Left kidney (tissue), 2 donors: Measurements from ENCODE around the gene KAT7. TPM values are rescaled to one million over a fixed set of nuclear protein-coding genes. Genes with fewer than 3 reads are reported as not detected.
"Not testable (repeated sequence)": the region's sequence is repeated elsewhere in the genome, so short reads cannot be mapped to it uniquely, and the experiment has no call there.

Source experiments
- DNase-seq: peaks from one replicate; pipeline ENCODE4 v3.0.0-alpha.2; 2013
- polyA plus RNA-seq: library from polyadenylated mRNA; unstranded; fragments of 120-200 nt; gene quantifications from one replicate; pipeline ENCODE4 v1.2.1, GENCODE V29; 2013; ENCODE audit not compliant: insufficient read length

Gene KAT7
- polyA plus RNA-seq, 1 donor: 58.3 TPM

- no peak for DNase-seq
Measured at GRCh38 chr17:49798182-49798581, 9.7 kb downstream of the KAT7 start.

GRCh38 chr17:49798738-49799137 is 10.3 kb downstream of the KAT7 start:
- no peak for DNase-seq

- DNase-seq: no peak
Measured at GRCh38 chr17:49809056-49809455, 20.6 kb downstream of the KAT7 start.

GRCh38 chr17:49814781-49815529 is 26.5 kb downstream of the KAT7 start:
- DNase-seq: no peak

GRCh38 chr17:49815761-49816281 is 27.3 kb downstream of the KAT7 start:
- DNase-seq: no peak

GRCh38 chr17:49817993-49818392 is 29.5 kb downstream of the KAT7 start:
- DNase-seq: no peak

GRCh38 chr17:49819138-49819537 is 30.7 kb downstream of the KAT7 start:
- DNase-seq: no peak

GRCh38 chr17:49819651-49820050 is 31.2 kb downstream of the KAT7 start:
- no peak for DNase-seq

GRCh38 chr17:49820773-49821172 is 32.3 kb downstream of the KAT7 start:
- DNase-seq: no peak

GRCh38 chr17:49821466-49821865 is 33.0 kb downstream of the KAT7 start:
- DNase-seq: no peak

GRCh38 chr17:49821916-49822315 is 33.4 kb downstream of the KAT7 start:
- DNase-seq: no peak

GRCh38 chr17:49822829-49823228 is 34.3 kb downstream of the KAT7 start:
- no peak for DNase-seq

- no peak for DNase-seq
Measured at GRCh38 chr17:49823614-49824013, 35.1 kb downstream of the KAT7 start.

GRCh38 chr17:49825645-49826044 is 37.2 kb downstream of the KAT7 start:
- no peak for DNase-seq

GRCh38 chr17:49828325-49828724 is 39.8 kb downstream of the KAT7 start:
- DNase-seq: not testable (repeated sequence)

GRCh38 chr17:49829026-49829425 is 40.5 kb downstream of the KAT7 start:
- DNase-seq: no peak

GRCh38 chr17:49830605-49831004 is 42.1 kb downstream of the KAT7 start:
- DNase-seq: no peak

GRCh38 chr17:49832840-49833599 is 44.5 kb downstream of the KAT7 start:
- DNase-seq: no peak

- no peak for DNase-seq
Measured at GRCh38 chr17:49834118-49834743, 45.8 kb downstream of the KAT7 start.

- no peak for DNase-seq
Measured at GRCh38 chr17:49835472-49835871, 47.0 kb downstream of the KAT7 start.

GRCh38 chr17:49836111-49837030 is 47.9 kb downstream of the KAT7 start:
- peak; percentile 40 for DNase-seq

GRCh38 chr17:49839455-49839854 is 51.0 kb downstream of the KAT7 start:
- no peak for DNase-seq
